ENCODE results near the gene CAPZB. TPM values are rescaled to one million over a fixed set of nuclear protein-coding genes. Genes with fewer than 3 reads are reported as not detected.
A peak's percentile ranks its signal among the peaks of the same experiment; 100 is the strongest.

The CAPZB gene
- total RNA-seq, 4 donors from 2014 or later, result 84.7 to 124 (median 103) TPM

- 40% methylated on average over 13 of the region's 13 CpGs for WGBS, 2 donors
- intact Hi-C loops (cut with DNase I; ENCODE audit: low total_unique reads), result no loop called here
- no peak for DNase-seq (ENCODE audit: low spot score in 2 of 2)
- no peak for TF ChIP-seq CTCF (IDR thresholded peaks at IDR 0.05)
- no peak for TF ChIP-seq POLR2A (IDR thresholded peaks at IDR 0.05)
- peak overlapping the region; percentile 73 for H3K4me3 ChIP-seq (ENCODE audit: low read depth, poor library complexity, severe bottlenecking)
These were observed 174.4 kb downstream of the CAPZB start for GRCh38 chr1:19310720-19311502.

GRCh38 chr1:19310061-19310460 lies 175.3 kb downstream of the CAPZB start:
- no peak for TF ChIP-seq POLR2A (IDR thresholded peaks at IDR 0.05)
- no peak for TF ChIP-seq CTCF (IDR thresholded peaks at IDR 0.05)
- DNase-seq (ENCODE audit: low spot score in 2 of 2), result no peak
- H3K4me3 ChIP-seq (ENCODE audit: low read depth, poor library complexity, severe bottlenecking), result no peak overlapping the region
- intact Hi-C loops (cut with DNase I; ENCODE audit: low total_unique reads), result no loop called here
- 72 to 83% methylated on average over 7 of the region's 7 CpGs for WGBS, 2 donors

GRCh38 chr1:19309123-19309813 lies 176.1 kb downstream of the CAPZB start:
- 68 to 83% methylated on average over 6 of the region's 6 CpGs for WGBS, 2 donors
- DNase-seq (ENCODE audit: low spot score in 2 of 2), result no peak
- no peak overlapping the region for H3K4me3 ChIP-seq (ENCODE audit: low read depth, poor library complexity, severe bottlenecking)
- intact Hi-C loops (cut with DNase I; ENCODE audit: low total_unique reads), result no loop called here
- no peak for TF ChIP-seq CTCF (IDR thresholded peaks at IDR 0.05)
- TF ChIP-seq POLR2A (IDR thresholded peaks at IDR 0.05), result no peak

GRCh38 chr1:19308509-19308907 lies 176.8 kb downstream of the CAPZB start:
- 93 to 100% methylated on average over 3 of the region's 3 CpGs for WGBS, 2 donors
- H3K4me3 ChIP-seq (ENCODE audit: low read depth, poor library complexity, severe bottlenecking), result no peak overlapping the region
- TF ChIP-seq POLR2A (IDR thresholded peaks at IDR 0.05) (no peak), CTCF (IDR thresholded peaks at IDR 0.05) (no peak)
- intact Hi-C loops (cut with DNase I; ENCODE audit: low total_unique reads), result no loop called here
- DNase-seq (ENCODE audit: low spot score in 2 of 2), result no peak

GRCh38 chr1:19307794-19308508 lies 177.4 kb downstream of the CAPZB start:
- WGBS, 2 donors, result 89 to 90% methylated on average over 8 to 10 of the region's 10 CpGs
- intact Hi-C loops (cut with DNase I; ENCODE audit: low total_unique reads), result no loop called here
- no peak overlapping the region for H3K4me3 ChIP-seq (ENCODE audit: low read depth, poor library complexity, severe bottlenecking)
- TF ChIP-seq CTCF (IDR thresholded peaks at IDR 0.05) (no peak), POLR2A (IDR thresholded peaks at IDR 0.05) (no peak)
- DNase-seq (ENCODE audit: low spot score in 2 of 2), result no peak

Measured in lower leg skin (tissue), 4 donors.